AG08395 (cell line): Measurements from ENCODE around the gene DPF1.
"Not testable (repeated sequence)": the region's sequence is repeated elsewhere in the genome, so short reads cannot be mapped to it uniquely, and the experiment has no call there.

Experiments used
- DNase-seq: peaks from one replicate; pipeline ENCODE4 v3.0.0; 2012; ENCODE audit warnings: mixed read lengths, low spot score

The DPF1 gene

DNA sequence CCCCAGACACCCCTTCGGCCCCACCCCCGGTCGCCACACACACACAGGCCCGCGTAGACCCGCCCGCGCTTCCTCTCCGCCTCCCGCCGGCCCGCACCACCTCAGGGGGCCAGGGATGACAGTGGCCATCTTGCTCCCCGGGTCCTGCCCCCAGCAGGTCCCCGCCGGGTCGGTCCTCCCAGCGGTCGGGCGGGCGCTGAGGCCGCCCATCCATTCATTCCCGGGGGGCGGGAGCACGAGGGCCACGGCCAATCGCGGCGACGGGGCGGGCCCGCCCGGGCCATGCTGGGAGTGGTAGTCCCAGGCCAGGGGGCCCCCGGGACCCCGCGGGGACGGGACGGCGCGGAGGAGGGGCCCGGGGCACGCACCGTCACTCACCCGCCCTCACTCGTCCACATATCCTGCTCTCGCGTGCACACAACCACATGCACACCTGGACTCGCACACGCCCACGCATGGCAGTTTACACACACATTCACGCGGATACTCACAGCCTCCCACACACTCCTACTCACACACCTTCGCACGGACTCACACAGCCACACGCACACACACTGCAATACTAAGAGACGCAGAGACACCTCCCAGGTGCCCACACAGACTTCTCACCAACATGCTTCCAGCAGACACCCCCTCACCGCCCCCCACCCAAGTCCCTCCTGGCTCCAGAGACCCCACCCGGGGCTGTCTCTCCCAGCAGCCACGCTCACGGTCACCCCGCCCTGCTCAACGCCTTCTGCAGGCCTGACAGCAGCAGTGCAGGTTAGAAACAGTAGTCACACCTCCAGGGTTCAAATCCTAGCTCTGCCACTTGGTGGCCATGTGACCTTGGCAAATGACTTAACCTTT lies at the start of gene DPF1:
Gene DPF1 (minus strand): TSS at position 209 of the 849 bp plus-strand sequence. CDS start 80 bp downstream, at position 129.
- peak; percentile 94 for DNase-seq

DNA sequence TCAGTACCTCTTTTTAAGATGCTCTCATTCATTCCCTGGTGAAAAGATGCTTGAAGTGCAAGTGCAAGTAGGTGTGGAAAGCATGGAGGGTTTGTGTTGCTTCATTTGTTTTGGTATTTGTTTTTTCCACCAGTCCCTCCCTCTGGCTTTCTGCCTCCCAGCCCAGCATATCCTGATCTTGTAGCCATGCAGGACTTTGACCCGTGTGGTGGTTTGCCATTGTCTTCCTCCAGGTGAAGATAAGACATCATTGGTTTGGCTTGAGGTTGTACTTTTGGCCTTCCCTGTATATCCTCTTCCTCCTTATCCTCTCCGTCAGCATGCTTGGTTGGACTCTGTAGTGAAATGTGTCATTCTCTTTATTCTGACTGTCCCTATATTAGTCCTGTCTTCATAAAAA lies 49.5 kb upstream of the DPF1 start:
- DNase-seq = no peak

DNA sequence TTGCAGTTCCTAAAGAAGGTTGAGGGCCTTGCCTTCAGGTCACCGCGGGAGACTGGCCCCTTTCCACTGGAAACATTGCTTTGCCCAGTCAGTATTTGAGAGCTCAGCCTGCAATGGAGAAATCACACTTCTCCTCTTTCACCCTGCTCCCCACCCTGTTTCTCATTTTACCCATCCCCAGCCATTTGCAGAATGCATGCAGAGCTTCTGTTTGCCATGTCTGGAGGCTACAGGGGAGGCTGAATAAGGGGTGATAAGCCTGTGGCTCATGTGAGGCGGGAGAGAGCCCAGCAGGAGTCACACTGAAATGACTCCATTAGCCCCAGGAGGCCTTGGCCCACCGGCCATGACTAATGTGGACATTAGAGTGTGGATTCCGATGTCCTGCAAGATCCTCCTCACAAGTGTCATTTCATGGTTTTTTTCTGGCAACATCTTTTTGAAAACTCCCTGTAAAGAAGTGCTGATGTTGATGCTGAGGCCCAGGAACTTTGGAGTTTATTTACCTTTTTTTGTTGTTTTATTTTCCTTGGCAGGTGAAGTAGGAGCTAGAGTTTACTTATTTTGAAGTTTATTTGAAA lies 46.7 kb upstream of the DPF1 start:
- peak; percentile 33 for DNase-seq

DNA sequence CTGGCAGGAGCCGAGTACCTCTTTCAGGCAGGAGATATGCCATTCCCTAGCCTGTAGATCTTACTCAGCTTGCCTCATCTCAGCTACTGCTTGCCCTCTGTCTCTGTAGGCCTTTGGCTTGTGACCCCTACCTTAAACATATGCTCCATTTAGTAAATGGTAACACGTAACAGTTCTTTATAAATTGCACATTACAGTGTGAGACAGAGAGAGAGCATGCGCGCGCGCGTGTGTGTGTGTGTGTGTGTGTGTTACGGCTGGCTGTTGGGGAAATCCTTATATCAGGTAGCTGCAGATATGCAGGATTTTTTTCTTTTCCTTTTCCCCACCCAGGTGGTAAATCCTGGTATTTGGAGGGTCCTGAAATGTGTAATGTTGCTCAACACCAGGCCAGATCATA lies 44.5 kb upstream of the DPF1 start:
- DNase-seq = no peak

DNA sequence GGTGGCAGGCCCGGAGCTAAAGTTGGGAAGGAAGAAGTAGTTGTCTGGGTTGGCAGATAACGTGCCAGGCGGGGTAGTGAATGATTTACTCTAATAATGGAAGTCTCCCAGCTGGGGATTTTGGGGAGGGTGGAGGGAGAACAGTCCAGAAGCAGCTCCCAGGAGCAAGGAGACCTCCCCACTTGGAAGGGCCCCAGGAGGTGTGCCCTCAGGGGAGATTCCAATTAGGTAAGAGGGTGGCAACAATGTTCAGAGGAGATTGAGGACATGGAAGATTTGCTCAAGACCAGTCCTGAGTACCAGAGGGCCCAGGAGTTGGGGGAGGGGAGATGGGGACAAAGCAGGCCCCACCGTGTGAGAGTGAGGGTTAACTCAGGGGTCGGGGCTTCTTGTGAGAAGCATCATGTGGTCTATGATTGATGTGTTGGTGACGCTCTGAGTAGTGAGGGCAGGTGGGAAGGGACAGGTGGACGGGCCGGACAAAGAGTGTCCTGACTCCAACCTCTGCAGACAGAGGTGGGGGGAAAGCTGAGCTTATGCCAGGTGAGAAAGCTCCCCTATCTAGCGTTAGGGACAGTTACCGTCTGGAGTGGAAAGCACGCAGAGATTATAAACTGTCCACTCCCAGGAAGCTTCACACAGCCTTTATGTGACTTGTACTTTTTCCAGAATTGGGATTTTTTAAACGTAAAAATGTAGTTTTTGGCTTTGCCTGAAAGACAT lies 43.9 kb upstream of the DPF1 start:
- no peak for DNase-seq

DNA sequence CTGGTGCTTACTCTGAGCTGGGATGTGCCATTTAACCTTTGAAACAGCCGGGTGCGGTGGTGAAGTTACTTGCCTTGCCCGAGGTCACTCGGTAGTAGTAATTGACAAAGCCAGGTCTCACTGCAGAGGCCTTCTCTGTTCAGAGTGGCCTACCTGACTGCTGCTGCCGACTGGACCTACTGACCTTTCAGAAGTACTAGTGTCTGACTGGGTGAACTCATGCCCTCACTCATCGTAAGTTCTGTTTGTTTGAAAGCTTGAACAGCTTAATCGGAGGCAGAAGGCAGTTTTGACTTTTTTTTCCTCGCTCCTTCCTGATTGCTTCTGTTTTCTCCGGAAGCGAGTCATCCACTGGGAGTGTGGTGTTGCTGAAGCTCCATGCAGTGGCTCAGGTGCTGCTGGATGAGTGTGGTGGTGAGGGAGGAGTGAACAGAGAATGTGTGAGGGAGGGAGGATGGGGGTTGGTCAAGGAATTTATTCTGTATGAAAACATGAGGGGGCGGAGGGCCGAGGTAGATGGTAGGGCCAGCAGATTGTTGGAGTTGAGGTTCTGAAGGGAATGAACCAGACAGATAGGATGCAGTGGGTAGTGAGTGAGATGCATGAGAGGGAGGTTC lies 43.1 kb upstream of the DPF1 start:
- no peak for DNase-seq

DNA sequence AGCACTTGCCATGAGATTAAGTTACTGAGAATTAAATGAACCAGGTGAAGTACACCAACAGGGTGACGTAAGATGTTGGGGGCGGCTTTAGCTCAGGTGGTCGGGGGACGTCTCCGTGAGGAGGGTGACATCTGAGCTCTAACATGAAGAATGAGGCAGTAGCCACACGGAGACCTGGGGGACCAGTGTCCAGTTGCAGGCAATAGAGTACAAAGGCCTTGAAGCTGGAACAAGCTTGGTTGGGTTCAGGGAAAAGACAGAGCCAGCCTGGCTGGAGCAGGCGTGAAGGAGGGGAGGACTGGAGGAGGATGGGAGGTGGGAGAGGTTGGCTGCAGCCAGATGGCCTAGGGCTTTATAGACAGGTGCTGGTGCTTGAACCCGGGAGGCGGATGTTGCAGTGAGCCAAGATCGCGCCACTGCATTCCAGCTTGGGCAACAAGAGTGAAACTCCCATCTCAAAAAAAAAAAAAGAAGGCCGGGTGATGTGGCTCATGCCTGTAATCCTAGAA lies 42.0 kb upstream of the DPF1 start:
- no peak for DNase-seq

DNA sequence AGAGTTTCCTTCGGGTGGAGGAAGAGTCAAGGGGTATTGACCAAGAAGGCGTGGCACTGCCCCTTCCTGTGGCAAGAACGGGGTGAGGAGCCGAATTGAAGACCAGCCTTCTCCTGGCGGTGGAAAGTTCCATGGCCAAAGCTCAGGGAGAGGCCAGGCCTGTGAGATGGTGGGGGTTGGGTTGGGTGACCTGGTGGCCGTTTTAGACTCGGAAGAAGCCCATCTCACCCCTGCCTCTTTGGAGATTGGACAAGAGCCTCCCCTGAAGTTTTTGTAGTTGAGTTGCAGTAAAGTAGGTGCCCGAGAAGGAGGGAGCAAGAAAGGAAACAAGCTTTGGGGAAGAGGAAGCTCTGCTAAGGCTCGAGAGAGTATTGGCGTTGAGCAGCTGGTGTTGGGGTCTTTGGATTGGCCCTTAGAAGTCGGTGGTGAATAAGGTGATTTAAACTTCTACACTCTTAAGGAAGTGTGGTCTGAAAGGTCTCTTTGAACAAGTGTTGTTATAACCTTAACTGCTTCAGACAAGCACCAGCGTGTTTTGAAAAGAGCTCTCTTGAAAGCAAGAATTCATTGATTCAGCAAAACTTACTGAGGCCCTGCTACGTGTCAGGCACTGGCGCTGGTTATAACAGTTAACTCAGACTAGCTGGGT lies 41.3 kb upstream of the DPF1 start:
- DNase-seq = no peak

DNA sequence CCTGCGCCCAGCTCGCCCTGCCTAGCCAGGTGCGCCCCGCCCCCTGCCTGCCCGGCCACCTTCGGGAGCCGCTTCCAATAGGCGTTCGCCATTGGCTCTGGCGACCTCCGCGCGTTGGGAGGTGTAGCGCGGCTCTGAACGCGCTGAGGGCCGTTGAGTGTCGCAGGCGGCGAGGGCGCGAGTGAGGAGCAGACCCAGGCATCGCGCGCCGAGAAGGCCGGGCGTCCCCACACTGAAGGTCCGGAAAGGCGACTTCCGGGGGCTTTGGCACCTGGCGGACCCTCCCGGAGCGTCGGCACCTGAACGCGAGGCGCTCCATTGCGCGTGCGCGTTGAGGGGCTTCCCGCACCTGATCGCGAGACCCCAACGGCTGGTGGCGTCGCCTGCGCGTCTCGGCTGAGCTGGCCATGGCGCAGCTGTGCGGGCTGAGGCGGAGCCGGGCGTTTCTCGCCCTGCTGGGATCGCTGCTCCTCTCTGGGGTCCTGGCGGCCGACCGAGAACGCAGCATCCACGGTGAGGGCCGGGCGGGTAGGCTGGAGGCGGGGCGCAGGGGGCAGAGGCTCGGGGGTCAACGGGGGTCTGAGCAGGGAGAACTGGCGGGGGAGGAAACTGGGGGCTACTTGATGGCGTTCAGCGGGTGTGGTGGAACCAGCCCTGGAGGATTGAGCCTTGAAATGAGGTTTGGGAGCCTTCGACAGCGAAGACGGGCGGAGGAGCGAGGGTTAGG lies 40.6 kb upstream of the DPF1 start, which contains the start of gene SPINT2:
Gene SPINT2 (plus strand): TSS at position 88 of the 727 bp plus-strand sequence. CDS start 320 bp downstream, at position 408.
- no peak for DNase-seq

DNA sequence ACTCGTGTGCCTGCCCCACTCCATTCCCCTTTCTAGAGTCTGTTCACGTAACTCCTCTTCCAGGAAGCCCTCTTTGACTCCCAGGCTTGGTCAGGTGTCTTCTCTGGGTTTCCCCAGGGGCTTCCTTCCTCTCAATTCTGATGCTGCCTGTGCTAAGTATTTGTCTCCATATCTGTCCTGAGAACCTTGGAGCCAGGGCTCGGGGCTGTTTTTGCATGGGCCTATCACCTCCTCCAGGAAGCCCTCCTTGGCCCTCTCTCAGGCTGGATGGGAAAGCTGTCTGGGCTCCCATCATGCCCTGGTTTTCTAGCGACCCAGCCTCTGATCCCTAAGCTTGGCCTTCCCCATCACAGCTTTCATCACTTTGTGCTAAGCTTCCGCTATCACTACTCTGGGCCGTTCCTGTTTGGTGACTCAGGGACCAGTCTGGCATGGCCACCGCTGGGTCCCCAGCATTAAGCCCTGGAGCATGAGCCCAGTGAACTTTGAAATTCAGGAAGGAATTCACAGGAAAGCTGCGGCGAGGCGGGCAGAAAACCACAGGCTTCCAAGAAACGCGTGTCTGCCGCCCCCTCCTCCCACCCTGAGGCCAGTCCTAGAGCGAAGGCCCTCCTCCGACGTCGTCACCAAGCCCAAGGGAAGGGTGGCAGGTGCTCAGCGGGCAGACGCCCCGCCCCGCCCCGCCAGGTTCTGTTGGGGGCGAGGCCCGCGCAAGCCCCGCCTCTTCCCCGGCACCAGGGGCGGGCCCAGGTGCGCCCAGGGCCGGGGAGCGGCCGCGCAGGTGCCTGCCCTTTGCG lies 39.9 kb upstream of the DPF1 start:
- DNase-seq = peak; percentile 66

DNA sequence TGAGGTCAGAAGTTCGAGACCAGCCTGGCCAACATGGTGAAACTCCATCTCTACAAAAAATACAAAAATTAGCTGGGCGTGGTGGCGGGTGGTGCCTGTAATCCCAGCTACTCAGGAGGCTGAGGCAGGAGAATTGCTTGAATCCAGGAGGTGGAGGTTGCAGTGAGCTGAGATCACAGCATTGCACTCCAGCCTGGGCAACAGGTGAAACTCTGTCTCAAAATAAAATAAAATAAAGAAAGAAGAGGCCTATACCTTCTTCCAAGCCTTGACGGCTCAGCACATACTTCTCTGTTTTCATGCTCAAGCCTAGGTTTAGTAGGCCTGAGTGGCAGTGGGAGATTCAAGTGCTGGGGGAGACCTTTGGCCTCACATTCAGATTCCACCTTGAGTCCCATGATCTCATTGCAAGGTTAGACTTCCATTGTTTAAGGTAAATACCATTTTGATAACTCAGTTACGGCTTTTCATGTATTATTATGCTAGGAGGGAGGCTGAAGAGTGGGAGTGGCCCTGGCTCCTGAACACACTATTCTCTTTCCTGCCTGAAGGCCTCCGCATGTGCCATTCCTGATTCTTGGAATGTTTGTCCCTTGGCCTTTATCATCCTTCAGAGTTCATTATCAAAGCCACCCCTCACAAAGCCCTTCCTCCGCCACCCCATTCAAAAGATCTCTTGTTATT lies 38.7 kb upstream of the DPF1 start:
- DNase-seq = no peak

DNA sequence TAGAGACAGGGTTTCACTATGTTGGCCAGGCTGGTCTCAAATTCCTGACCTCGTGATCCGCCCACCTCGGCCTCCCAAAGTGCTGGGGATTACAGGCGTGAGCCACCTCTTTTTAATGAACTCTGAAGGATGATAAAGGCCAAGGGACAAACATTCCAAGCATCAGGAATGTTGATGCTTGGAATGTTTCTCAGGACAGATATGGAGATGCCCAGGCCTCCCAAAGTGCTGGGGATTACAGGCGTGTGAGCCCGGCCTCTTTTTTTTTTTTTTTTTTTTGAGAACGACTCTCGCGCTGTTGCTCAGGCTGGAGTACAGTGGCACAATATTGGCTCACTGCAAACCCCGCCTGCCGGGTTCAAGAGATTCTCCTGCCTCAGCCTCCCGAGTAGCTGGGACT lies 37.9 kb upstream of the DPF1 start:
- not testable (repeated sequence) for DNase-seq

DNA sequence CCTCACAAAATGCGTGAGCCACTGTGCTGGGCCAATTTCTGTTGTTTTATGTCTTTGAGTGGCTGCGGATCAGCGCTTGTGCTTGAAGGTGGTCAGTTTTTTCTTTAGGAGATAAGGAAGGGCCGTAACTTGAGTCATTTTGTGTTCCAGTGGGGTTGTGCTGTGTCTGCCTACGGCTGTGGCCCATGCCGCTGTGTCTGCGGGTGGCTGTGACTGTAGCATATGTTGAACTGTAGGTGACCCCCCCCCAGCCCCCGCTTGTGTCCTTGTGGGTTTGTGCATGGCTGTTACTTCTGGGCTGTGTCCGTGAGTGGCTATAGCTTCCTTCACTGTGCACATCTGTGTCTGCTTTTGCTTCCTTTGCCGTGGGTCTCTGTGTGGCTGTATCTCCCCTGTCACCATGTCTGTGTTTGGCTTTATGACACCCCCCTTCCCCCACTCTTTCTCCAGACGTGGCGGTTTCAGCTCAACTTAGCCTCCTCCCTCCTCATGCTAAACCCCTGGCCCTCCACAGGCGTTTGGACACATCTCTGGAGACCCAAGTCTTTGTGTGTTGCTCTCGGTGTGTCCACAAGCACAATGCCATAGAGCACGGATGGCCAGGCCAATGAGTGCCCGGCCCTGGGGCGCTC lies 31.5 kb upstream of the DPF1 start:
- no peak for DNase-seq

DNA sequence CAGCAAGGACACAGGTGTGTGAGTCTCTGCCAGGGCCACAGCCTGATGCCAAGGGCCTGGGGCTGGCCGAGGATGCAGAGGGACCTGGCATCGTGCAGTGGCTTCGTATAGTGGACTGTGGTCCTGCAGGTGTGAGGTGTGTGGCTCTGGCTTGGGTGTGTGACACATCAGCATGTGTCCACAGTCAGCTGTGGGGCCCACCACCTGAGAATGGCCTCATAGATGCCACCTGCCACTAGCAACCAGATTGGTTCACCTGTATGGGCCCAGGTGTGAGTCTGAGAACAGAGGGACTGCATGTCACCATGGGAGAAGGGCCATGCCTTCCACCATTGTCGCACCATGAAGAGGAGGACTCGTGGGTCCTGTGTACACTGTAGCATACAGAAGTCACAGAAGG lies 29.8 kb upstream of the DPF1 start:
- DNase-seq = no peak

DNA sequence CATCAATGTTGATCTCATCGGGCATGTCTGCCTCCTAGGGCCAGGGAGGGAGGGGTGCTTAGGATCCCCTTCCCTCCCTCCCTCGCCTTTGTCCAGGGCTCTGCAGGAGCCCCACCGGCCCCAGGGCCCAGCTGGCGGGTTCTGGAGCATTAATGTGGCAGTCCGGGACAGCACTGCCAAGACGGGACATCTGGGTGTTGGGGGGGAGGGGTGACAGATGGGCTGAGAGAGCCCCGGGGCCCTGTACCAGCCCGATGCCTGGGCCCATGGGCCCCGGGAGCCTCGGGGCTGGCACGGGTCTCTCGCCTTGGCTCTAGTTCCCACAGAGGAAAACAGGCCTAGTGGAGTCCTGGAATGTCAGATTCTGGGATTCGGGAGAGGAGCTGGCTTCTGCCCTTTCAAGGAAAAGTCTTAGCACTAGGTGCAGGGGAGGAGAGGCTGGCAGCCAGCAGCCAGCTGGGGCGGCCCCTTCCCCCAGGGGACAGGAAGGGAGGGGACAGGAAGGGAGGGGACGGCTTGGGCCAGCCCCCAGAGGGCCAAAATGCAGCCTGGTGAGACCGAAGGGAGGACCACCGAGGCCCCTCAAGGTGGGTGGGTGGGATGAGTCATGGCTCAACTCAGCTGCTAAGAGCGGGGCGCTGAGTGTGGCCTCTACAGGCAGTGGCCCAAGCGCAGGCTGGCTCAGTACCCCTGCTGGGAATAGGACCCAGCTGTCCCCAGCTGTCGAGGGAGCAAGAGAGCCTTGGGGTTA lies 29.1 kb upstream of the DPF1 start:
- DNase-seq = no peak

DNA sequence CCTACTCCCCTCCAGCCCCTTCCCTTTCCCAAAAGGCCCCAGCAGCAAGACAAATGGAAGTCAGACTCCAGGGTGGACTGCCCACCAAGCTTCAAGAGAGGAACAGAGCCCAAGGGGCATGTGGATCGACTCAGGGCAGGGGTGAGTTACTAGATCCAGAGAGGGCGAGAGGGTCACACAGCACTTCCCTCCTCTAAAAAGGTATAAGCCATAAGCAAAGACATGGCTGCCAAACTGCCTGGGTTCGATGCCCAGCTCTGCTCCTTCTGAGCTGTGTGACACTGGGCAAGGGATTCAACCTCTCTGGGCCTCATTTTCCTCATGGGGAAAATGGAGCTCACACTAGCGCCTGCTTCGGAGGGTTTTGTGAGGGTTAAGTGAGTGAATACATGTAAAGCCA lies 28.4 kb upstream of the DPF1 start:
- no peak for DNase-seq

DNA sequence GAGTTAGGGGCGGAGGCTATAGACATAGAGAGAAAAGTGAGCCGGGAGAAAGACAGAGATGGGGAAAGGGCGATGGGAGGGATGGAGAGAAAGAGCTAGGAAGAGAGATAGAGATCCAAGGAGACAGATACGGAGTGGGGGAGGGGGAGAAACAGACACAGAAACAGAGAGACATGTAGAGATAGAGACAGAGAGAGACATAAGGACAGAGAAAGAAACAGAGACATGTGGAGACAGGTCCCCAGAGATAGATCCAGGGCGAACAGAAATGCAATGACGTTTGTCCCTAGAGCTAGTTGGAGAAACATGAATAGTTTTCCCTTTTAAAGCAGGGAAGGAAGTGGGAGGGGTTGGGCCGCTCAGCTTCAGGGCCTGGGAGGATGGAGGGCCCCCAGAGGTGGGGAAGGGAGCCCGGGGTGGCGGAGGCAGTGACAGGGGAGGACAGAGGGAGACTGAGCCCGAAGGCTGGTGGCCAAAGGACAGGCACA lies 27.6 kb upstream of the DPF1 start:
- no peak for DNase-seq
